ENCODE data around the gene C1QTNF5.

- no peak for TF ChIP-seq EZH2 (IDR thresholded peaks at IDR 0.05; ENCODE audit: insufficient read depth, poor library complexity, severe bottlenecking)
- no peak for TF ChIP-seq EZH2phosphoT487 (IDR thresholded peaks at IDR 0.05; ENCODE audit: insufficient read depth, low read depth)
Measured at GRCh38 chr11:119335655-119336543, 4.8 kb downstream of the C1QTNF5 start.

Data from GM23248 (cell line).